Stimulated activated CD4-positive, alpha-beta T cell treated with anti-CD3 and anti-CD28 coated beads, TNF-alpha, amount 100 ng/mL, for 48 hours (primary cell): ENCODE measurements around the gene CIAO2A.
"Not testable (repeated sequence)": the region's sequence is repeated elsewhere in the genome, so short reads cannot be mapped to it uniquely, and the experiment has no call there.

Experiments
- DNase-seq, 3 donors: peaks; one replicate each; pipeline ENCODE4 v3.0.0-alpha.2; 2020; ENCODE audit warnings: low read depth in 3 of 3

The CIAO2A gene

DNA sequence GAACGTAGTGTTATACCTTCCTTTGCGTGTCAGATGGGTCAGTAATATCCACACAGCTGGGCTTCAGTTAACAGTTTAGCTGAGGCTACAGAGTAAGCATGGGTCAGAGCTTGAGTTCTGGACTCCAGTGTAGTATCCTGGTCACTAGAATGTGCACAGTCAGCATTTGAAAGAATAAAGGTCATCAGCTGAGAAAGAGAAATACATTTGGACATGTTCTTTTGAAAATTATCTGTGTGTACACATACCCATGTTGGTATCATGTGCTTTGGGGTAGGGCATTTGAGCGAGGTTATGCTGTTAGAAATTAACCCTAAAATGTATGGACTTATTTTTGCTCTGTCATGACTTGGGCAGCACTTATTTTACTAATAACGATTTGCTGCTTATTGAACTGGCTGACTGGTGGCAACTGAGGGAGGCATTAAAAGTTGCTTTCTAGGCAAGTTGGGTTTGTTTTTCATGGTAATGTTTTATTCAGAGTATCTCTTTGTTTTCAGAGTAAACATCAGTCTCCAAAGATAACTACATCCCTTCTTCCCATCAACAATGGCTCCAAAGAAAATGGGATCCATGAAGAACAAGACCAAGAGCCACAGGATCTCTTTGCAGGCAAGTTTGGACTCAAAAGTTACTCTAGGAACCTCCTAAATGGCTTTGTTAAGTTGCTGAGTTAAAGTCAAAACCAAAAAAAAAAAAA lies 18.6 kb upstream of the CIAO2A start:
- DNase-seq: no peak

DNA sequence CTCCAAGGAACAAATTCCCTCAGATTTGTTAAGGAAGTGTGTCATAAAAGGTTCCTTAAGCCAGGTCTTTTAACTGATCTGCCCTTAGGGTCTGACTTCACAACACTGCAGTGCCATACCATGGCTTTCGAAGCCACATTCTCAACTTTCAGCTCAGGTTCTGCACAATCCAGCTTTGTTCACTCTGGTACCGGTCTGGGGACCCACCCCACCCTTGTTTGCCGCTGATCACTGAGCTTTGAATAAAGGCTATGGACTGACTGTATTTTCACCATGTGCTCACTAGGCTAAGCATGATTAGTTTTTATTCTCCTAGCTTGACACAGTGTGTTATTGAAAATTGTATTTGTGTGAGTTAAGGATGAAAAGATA lies 18.0 kb upstream of the CIAO2A start:
- no peak for DNase-seq

- no peak for DNase-seq
These were observed 17.5 kb upstream of the CIAO2A start for GRCh38 chr15:64110950-64111678.

DNA sequence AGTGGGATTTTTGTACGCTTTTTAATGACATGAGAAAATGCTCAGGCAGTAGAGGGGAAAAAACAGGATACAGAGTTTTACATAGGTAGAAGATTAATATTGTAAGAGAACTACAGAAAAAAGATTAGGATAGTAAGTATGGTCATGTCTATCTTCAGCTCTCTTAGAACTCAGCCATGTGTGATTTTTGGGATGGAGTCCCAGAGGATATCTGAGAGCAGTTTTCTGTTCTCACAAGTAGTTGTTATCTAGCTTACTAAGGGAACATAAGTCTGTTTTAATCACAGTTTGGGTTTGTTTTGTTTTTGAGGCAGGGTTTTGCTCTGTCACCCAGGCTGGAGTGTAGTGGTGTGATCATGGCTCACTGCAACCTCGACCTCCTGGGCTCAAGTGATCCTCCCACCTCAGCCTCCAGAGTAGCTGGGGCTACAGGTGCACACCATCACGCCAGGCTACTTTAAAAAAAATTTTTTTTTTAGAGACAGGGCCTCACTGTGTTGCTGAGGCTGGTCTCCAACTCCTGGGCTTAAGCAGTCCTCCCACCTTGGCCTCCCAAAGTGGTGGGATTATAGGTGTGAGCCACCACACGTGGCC lies 16.6 kb upstream of the CIAO2A start:
- not testable (repeated sequence) for DNase-seq

- no peak for DNase-seq
These were observed 13.7 kb upstream of the CIAO2A start for GRCh38 chr15:64107337-64107736.

- no peak for DNase-seq
These were observed 11.6 kb upstream of the CIAO2A start for GRCh38 chr15:64105113-64105704.

DNA sequence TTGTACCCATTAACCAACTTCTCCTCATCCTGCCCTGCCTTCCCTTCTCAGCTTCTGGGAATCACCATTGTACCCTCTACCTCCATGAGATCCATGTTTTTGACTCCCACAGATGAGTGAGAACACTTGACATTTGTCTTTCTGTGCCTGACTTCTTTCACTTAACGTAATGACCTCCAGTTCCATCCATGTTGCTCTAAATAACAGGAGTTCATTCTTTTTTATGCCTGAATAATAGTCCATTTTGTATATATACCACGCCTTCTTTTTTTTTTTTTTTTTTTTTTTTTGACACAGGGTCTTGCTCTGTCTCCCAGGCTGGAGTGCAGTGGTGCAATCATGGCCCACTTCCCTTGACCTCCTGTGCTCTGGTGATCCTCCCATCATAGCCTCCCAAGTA lies 8.9 kb upstream of the CIAO2A start:
- no peak for DNase-seq

- no peak for DNase-seq
These were observed 7.3 kb upstream of the CIAO2A start for GRCh38 chr15:64100958-64101357.

GRCh38 chr15:64099379-64099778 lies 5.7 kb upstream of the CIAO2A start:
- DNase-seq: no peak

DNA sequence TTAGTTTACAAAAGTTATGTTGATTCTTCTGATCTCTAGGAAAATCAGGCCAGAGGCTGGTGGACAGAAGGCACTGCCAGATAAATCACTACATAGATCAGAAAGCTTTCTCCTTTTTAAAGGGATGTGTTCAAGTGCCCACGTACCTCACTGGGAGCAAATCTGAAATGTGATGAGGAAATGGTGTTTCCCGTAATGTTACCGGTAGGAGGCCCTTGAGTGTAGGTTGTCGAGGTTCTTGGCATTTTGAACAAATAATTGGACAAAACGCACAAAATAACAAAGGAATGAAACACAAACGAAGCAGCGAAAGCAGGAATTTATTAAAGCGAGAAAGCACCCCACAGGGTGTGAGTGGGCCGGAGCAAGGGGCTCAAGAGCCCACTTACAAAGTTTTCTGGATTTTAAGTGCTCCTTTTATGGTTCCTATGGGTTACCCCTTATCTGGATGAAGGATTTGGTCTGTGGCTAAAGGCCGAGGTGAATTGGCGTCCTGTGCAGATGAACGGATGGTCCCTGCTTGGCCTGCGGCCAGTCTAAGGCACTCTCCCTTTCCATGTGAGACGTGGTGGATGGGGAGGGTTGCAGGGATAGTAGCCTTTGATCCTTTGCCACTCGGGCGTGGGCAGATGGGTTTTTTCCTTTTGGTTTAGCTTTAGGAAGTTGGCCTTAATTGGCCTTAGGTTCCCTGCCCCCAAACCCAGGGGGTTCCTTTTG lies 3.2 kb upstream of the CIAO2A start:
- DNase-seq: no peak

DNA sequence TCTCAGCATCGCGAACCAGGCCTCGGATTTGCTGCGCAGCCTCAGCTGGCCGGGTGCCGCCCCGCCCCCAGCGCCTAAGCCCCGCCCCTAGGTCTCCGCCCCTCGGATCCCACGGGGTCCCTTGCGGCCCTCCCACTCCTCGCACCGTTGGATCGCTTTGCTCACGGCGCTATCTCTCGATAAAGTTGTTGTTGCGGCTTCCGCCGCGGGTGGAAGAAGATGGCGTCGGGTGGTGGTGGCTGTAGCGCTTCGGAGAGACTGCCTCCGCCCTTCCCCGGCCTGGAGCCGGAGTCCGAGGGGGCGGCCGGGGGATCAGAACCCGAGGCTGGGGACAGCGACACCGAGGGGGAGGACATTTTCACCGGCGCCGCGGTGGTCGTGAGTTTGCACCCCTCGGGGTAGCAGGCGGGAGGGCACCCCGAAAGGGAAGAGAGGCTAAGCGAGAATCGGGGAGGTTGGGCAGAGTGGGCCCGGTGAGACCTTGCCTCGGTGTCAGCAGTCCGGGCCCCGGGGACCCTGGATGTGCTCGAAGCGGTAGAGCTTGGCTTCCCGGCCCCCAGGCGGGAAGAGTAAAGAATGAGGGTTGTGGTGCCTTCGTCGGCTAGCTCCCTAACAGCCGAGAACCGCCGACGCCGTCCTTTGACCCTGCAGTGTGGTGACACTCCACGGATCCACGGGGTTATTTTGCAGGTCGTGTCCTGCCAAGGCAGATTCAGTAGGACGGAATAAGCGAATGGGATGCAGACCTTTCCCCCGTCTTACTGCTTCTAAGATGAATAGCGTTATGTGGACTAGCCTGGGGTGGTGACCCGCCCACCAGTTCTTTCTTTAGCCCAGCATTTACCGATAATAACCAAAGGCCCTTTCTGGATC lies 2.4 kb upstream of the CIAO2A start, which contains the start of gene SNX1:
Gene SNX1 (plus strand): TSS at position 188 of the 873 bp plus-strand sequence. CDS start 32 bp downstream, at position 220.
- DNase-seq: peak; percentile 90 to 94 (median 94)

DNA sequence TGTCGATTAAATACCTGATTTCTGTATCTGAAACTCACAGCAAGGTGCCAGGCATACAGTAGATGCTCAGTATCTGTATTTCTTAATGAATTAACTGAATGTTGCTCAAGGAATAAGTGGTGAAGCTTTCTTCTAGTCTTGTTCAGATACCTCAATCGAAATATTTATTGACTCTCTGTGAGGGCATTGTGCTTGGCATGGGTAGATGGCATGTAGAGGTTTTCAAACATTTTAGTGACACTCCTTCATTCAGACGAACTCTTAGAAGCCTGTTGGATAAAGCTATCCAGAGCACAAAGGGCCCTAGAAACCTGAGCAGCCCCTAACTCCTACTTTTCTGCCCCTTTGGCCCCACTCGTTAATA lies 1.8 kb upstream of the CIAO2A start:
- no peak for DNase-seq

DNA sequence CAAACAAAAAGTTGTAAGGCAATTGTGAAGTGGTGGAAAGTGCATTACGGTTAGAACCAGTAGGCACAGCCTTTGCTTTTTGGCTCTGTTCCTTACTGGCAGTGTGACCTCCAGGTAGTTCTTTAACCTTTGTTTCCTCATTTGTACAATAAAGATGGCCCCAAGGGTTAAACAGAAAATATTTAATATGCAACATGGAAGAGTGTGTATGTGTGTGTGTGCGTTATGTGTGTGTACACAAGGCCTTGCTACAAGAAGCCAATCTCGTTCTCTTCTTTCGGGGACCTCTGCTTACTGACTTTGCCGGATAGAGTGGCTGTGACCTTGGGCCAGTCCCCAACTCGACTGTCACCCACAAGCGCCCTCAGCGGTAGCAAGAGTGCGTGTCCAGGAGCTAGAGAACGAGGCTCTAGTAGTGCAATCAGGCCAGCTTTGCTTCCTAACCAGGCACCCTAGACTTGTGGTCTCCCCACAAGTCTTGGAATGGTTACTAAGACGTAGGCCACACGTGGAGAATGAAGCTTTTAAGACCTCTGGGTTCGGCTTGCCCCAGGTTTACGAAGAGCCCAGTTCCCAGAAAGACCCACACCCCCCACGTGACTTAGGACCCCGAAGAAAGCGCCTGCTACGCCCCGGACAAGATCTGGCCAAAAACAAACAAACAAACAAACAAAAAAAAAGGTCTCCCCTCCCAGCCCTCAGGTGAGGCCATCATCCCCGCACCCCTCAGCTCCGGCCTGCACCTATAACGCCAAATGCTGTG lies 593 bp downstream of the CIAO2A start:
- peak in 1 of 3 donors; percentile 28 for DNase-seq

DNA sequence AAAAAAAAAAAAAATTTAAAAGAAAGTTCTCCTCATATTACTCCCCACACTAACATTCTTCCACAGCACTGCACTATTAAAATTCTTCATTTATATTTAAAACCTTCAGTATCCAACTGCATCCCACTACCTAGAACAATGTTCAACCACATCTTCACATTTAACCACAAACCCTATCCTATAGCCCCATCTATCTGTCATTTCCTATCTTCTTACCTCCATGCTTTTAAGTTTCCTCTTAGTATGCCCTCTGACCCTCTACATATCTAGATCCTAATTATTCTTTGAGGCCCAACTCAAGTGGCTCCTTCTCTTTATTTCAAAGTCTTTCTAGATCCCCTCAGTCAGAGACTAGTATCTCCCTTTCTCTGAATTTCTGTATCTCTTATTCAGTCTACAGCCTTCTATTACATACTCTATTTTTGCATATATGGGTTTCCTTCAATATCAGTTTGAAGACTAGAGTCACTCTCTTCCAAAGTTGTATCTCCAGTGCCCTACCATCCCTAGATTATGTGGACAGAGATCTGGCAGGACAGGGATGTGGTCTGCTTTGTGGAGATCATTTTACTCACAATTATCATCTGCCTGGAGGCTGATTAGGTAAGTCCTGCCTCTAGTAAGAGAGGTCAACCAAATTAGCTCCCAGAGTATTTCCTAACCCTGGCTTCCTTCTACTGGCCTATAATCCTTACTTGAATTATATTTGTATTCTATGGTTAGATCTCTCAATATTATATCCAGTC lies 1.4 kb downstream of the CIAO2A start:
- DNase-seq: no peak

GRCh38 chr15:64090527-64090926 lies 3.1 kb downstream of the CIAO2A start:
- no peak for DNase-seq

GRCh38 chr15:64089543-64090280 lies 3.9 kb downstream of the CIAO2A start:
- no peak for DNase-seq

DNA sequence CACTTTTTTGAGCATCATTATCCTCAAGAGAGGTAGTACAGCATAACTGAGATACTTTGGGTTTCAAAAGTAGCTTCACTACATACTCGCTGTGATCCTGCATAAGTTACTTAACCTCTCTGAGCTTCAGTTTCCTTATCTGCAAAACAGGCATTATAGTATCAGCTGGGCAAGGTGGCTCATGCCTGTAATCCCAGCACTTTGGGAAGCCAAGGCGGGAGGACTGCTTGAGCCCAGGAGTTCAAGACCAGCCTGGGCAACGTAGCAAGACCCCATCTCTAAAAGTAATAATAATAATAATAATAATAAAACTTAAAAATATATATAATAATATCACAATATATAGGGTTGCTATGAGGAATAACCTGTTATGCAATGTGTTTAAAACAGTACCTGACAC lies 10.9 kb downstream of the CIAO2A start:
- DNase-seq: no peak

DNA sequence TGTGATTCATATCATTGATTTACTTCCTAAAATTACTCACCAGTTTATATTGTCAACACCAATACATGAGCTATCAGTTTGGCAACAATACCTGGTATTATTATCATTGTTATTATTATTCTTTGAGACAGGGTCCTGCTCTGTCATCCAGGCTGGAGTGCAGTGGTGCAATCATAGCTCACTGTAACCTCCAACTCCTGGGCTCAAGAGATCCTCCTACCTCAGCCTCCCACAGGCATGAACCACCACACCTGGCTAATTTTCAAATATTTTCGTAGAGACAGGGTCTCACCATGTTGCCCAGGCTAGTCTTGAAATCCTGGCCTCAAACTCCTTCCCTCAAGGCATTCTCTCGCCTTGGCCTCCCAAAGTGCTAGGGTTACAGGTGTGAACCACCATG lies 20.1 kb downstream of the CIAO2A start:
- DNase-seq: not testable (repeated sequence)

DNA sequence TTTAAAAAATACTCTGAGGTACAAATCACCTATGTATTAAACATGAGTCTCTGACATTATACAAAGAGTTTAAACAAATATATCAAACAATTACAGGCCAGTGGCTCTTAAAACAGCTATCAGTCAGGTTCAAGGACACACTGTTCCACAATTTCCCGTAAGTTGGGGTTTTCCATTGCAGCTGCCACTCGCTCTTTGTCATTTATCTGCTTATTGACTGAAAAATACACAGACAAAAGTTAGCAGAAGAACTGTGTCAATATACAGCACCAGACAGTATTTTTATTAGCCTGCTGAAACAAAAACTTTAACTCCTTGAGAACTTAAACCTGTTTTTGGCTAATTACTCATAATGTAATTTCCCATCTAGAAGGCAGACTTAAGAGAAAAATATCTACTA lies 20.8 kb downstream of the CIAO2A start:
- DNase-seq: no peak
